Lower lobe of right lung (tissue), 2 donors: ENCODE data around the gene COMMD9. TPM values are rescaled to one million over a fixed set of nuclear protein-coding genes. Genes with fewer than 3 reads are reported as not detected.

Source experiments
- ATAC-seq, 2 donors: fragments of 200-7000 bp; cut with Tn5 transposase; one replicate each; pipeline ENCODE4 v1.9.1; 2020 to 2022; ENCODE audit warnings: mild to moderate bottlenecking in 2 of 2, moderate library complexity in 2 of 2
- DNase-seq: peaks from one replicate; pipeline ENCODE4 v3.0.0-alpha.2; 2020
- H3K27ac ChIP-seq: fragments of 200-600 bp; one replicate; pipeline ENCODE4 v1.8.0; 2022
- H3K27me3 ChIP-seq: fragments of 200-600 bp; one replicate; pipeline ENCODE4 v1.8.0; 2022; ENCODE audit warnings: low read depth
- H3K36me3 ChIP-seq: fragments of 200-600 bp; one replicate; pipeline ENCODE4 v1.8.0; 2022; ENCODE audit warnings: mild to moderate bottlenecking
- H3K4me1 ChIP-seq: fragments of 200-600 bp; one replicate; pipeline ENCODE4 v1.8.0; 2022
- H3K4me3 ChIP-seq: fragments of 200-600 bp; one replicate; pipeline ENCODE4 v1.8.0; 2022; ENCODE audit warnings: mild to moderate bottlenecking
- H3K9me3 ChIP-seq: fragments of 200-600 bp; one replicate; pipeline ENCODE4 v1.8.0; 2022
- intact Hi-C: fragments of 100-400 bp; cut with DNase I; formaldehyde crosslinking; loops from one replicate; pipeline ENCODE4 v1.11.0; 2022
- total RNA-seq: library from RNA; stranded (reverse); fragmentation: NEBNext Ultra II Directional; extraction: Animal tissue kit (Norgen Biotek cat#: 25700); gene quantifications from one replicate; pipeline ENCODE4 v1.2.1, GENCODE V29; 2021
- TF ChIP-seq, protein P1 (sequence below): fragments of 200-600 bp; IDR thresholded peaks from one replicate; pipeline ENCODE4 v1.8.0; 2022; ENCODE audit warnings: antibody characterized with exemption, mild to moderate bottlenecking
- donor health status: DM: no; HTN: yes; CAD: no; lungs with severe emphysema.

Gene COMMD9
- total RNA-seq, 1 donor from 2014 or later: 85.7 TPM

DNA sequence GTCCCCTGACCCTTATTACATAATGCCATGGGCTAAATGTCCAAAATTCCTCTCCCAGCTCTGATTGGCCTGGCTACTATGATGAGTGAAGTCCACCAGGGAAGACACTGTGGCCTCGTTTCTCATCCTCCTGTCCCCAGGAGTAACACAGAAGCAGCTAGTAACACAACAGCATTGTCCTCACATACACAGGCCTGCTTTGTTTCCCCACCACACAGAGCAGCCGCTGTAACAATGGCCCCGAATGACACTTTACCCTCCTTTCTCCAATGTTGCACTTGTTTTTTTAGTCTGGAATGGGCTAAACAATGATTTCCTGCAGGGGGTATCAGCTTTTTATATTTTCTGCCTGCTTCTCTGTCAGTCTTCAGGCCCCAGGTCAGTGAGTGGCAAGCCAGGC is 6.7 kb upstream of the COMMD9 start, which contains the start of gene PRR5L:
Gene PRR5L (plus strand): TSS at position 363 of the 400 bp plus-strand sequence. CDS start 104,834 bp downstream, outside the sequence.
- H3K9me3 ChIP-seq: no peaks in the 10 kb centered on the region
- no peak for ATAC-seq
- TF ChIP-seq, protein P1, sequence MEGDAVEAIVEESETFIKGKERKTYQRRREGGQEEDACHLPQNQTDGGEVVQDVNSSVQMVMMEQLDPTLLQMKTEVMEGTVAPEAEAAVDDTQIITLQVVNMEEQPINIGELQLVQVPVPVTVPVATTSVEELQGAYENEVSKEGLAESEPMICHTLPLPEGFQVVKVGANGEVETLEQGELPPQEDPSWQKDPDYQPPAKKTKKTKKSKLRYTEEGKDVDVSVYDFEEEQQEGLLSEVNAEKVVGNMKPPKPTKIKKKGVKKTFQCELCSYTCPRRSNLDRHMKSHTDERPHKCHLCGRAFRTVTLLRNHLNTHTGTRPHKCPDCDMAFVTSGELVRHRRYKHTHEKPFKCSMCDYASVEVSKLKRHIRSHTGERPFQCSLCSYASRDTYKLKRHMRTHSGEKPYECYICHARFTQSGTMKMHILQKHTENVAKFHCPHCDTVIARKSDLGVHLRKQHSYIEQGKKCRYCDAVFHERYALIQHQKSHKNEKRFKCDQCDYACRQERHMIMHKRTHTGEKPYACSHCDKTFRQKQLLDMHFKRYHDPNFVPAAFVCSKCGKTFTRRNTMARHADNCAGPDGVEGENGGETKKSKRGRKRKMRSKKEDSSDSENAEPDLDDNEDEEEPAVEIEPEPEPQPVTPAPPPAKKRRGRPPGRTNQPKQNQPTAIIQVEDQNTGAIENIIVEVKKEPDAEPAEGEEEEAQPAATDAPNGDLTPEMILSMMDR: no peak
- intact Hi-C loops: no loop called here
- no peak within 1 kb of the TSS for H3K4me3 ChIP-seq
- H3K36me3 ChIP-seq: no peaks in the 10 kb centered on the region
- H3K27me3 ChIP-seq: no peaks in the 10 kb centered on the region
- peaks cover 8% of the 10 kb centered on the region for H3K4me1 ChIP-seq
- no peak for DNase-seq
- H3K27ac ChIP-seq: no peak within 1 kb of the TSS

DNA sequence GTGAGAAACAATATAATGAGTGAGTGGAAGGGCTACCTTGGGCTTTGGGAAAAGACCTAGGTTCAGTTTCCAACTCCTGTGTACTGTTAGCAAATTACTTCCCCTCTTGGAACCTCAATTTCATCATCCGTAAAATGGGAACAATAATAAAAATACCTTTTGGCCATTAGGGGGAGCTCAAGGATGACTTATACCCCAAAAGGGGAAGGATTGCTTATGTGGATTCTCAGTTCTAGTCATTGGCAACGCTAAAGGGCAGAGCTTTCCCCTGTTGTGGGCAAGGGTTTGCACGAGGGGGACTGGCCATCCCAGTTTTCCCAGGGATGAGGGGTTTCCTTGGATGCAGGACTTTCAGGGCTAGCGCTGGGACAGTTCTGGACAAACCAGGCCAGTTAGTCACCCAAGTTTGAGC is 3.1 kb upstream of the COMMD9 start:
- H3K36me3 ChIP-seq: no peaks in the 10 kb centered on the region
- TF ChIP-seq, protein P1: peak; percentile 55
- H3K27me3 ChIP-seq: no peaks in the 10 kb centered on the region
- DNase-seq: no peak
- no peak overlapping the region for H3K4me3 ChIP-seq
- peak; percentile 29 to 37 for ATAC-seq
- H3K4me1 ChIP-seq: peaks cover 19% of the 10 kb centered on the region
- no peak overlapping the region for H3K27ac ChIP-seq
- intact Hi-C loops: loop anchor here (5.0 kb wide), 1 partner anchor 200 kb away; no protein-coding TSS in a partner anchor
- H3K9me3 ChIP-seq: no peaks in the 10 kb centered on the region

DNA sequence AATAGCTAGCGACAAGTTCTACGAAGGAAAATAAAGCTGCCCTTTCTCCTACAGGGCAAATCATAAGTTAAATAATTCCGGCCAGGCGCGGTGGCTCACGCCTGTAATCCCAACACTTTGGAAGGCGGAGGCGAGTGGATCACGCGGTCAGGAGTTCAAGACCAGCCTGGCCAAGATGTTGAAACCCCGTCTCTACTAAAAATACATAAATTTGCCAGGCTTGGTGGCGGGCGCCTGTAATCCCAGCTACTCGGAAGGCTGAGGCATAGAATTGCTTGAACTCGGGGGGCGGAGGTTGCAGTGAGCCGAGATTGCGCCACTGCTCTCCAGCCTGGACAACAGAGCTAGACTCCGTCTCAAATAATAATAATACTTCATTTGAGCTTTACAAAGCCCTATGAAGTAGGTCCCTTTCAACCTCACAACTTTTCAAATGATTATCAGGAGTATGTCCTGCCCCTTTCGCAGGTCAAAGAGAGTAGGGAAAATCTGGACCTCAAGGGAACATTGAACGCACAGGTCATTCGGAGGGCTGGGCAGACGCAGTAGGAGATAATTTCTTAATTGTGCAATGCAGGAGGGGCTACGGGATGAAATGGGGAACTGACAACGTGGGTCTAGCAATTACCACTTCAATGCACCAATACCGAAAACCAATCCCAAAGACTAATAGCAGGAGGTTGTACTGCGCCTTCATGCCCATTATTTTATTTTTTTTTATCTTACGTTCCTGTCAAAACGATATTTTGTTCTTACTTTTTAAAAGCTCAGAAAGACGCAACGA is 590 bp downstream of the COMMD9 start:
- H3K4me3 ChIP-seq: peak overlapping the region; percentile 94
- DNase-seq: no peak
- H3K36me3 ChIP-seq: no peaks in the 10 kb centered on the region
- H3K27ac ChIP-seq: peak overlapping the region; percentile 83
- intact Hi-C loops: no loop called here
- H3K9me3 ChIP-seq: no peaks in the 10 kb centered on the region
- TF ChIP-seq, protein P1: no peak
- H3K27me3 ChIP-seq: no peaks in the 10 kb centered on the region
- peaks cover 25% of the 10 kb centered on the region for H3K4me1 ChIP-seq
- peak; percentile 34 to 54 for ATAC-seq

DNA sequence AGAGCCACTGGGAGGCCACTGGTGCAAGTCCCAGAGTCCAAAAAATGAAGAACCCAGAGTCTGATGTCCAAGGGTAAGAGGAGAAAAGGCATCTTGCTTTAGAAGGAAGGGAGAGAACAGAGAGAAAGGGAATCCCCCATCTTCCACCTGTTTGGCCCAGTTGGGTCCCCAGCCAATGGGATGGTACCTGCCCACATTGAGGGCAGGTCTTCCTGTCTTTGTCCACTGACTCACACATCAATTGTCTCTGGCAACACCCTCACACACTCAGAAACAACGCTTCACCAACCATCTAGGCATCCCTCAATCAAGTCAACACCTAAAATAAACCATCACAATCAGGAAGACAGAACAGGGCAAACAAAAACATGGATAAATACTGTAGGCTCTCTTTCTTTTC is 6.3 kb downstream of the COMMD9 start:
- Histone ChIP-seq H3K27ac (no peak overlapping the region), H3K4me1 (peaks cover 9% of the 10 kb centered on the region), H3K9me3 (no peaks in the 10 kb centered on the region), H3K27me3 (no peaks in the 10 kb centered on the region), H3K4me3 (no peak overlapping the region), H3K36me3 (peaks cover 25% of the 10 kb centered on the region)
- no peak for DNase-seq
- no peak for ATAC-seq
- TF ChIP-seq, protein P1: no peak
- intact Hi-C loops: no loop called here

DNA sequence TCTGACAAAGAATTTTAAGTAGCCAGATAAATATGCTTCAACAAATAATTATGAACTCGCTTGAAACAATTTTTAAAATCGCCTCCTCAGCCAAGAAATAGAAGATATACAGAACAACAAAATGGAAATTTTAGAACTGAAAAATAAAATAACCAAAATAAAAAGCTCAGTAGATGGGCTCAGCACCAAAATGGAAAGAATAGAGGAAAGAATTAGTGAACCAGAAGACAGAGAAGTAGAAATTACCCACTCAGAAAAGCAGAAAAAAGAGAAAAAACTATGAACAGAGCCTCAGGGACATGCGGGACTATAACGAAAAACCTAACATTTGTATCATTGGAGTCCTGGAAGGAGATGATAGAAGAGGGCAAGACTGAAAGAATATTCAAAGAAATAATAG is 7.4 kb downstream of the COMMD9 start:
- TF ChIP-seq, protein P1: no peak
- H3K27ac ChIP-seq: no peak overlapping the region
- no peaks in the 10 kb centered on the region for H3K9me3 ChIP-seq
- peaks cover 6% of the 10 kb centered on the region for H3K4me1 ChIP-seq
- H3K4me3 ChIP-seq: no peak overlapping the region
- no peaks in the 10 kb centered on the region for H3K27me3 ChIP-seq
- peaks cover 35% of the 10 kb centered on the region for H3K36me3 ChIP-seq
- DNase-seq (no peak), ATAC-seq (no peak)
- intact Hi-C loops: no loop called here
